ENCODE measurements around the gene VAMP2.

Gene VAMP2

GRCh38 chr17:8153957-8154607 is 8.7 kb downstream of the VAMP2 start:
- DNase-seq, result peak; percentile 79

GRCh38 chr17:8153525-8153956 is 9.2 kb downstream of the VAMP2 start:
- no peak for DNase-seq

GRCh38 chr17:8153031-8153451 is 9.7 kb downstream of the VAMP2 start:
- DNase-seq, result no peak

GRCh38 chr17:8152112-8152775 is 10.5 kb downstream of the VAMP2 start, which contains the start of gene PER1:
PER1 (minus strand) TSS chr17:8152404; CDS start chr17:8150706, 1,698 bp downstream.
- peak; percentile 90 for DNase-seq

GRCh38 chr17:8151641-8152111 is 11.1 kb downstream of the VAMP2 start:
- DNase-seq, result no peak

GRCh38 chr17:8151120-8151640 is 11.6 kb downstream of the VAMP2 start:
- DNase-seq, result peak; percentile 84

- DNase-seq, result no peak
Observed at GRCh38 chr17:8150194-8151119, 12.3 kb downstream of the VAMP2 start.

GRCh38 chr17:8149419-8150193 is 13.1 kb downstream of the VAMP2 start:
- DNase-seq, result no peak

- no peak for DNase-seq
Observed at GRCh38 chr17:8148560-8148959, 14.2 kb downstream of the VAMP2 start.

- DNase-seq, result no peak
Observed at GRCh38 chr17:8147805-8148404, 14.8 kb downstream of the VAMP2 start.

GRCh38 chr17:8147141-8147804 is 15.5 kb downstream of the VAMP2 start:
- no peak for DNase-seq

GRCh38 chr17:8146381-8147140 is 16.2 kb downstream of the VAMP2 start:
- DNase-seq, result no peak

GRCh38 chr17:8145811-8146210 is 16.9 kb downstream of the VAMP2 start:
- no peak for DNase-seq

GRCh38 chr17:8144401-8145231 is 18.1 kb downstream of the VAMP2 start:
- DNase-seq, result no peak

- no peak for DNase-seq
Observed at GRCh38 chr17:8143581-8144400, 19.0 kb downstream of the VAMP2 start.

- DNase-seq, result no peak
Observed at GRCh38 chr17:8142887-8143580, 19.7 kb downstream of the VAMP2 start.

GRCh38 chr17:8142158-8142886 is 20.4 kb downstream of the VAMP2 start:
- DNase-seq, result no peak

All from CD4-positive, alpha-beta T cell treated with Interleukin-4 for 4 hours (primary cell).